Mesendoderm (in vitro differentiated cells): ENCODE results near the gene PRKACG.

ENCODE experiments used
- DNase-seq: peaks from one replicate; pipeline ENCODE4 v3.0.0; 2013
- H2AK5ac ChIP-seq: 2 replicates; pipeline ENCODE4 v1.6.1; 2013; ENCODE audit warnings: low read length, inconsistent platforms
- H2BK120ac ChIP-seq: 2 replicates; pipeline ENCODE4 v1.6.1; 2013; ENCODE audit warnings: low read depth, mild to moderate bottlenecking, low read length, moderate library complexity, mixed read lengths
- H2BK15ac ChIP-seq: replicated peaks from 2 replicates; pipeline ENCODE4 v1.6.1; 2013; ENCODE audit warnings: low read depth, mild to moderate bottlenecking, moderate library complexity
- H2BK5ac ChIP-seq: 2 replicates; pipeline ENCODE4 v1.6.1; 2013; ENCODE audit warnings: low read length, inconsistent platforms
- H3K18ac ChIP-seq: 2 replicates; pipeline ENCODE4 v1.6.1; 2013; ENCODE audit warnings: mild to moderate bottlenecking, low read length, mixed read lengths
- H3K23ac ChIP-seq: one replicate; pipeline ENCODE4 v1.6.1; 2013; ENCODE audit warnings: low read length
- H3K27ac ChIP-seq: 2 replicates; pipeline ENCODE4 v1.5.1; 2013; ENCODE audit warnings: low read depth, mild to moderate bottlenecking, inconsistent platforms, low read length, moderate library complexity
- H3K27me3 ChIP-seq: 2 replicates; pipeline ENCODE4 v1.6.1; 2013; ENCODE audit warnings: low read length, control low read depth, mild to moderate bottlenecking, inconsistent platforms; ENCODE audit not compliant: insufficient read depth, poor library complexity
- H3K36me3 ChIP-seq: 2 replicates; pipeline ENCODE4 v1.6.1; 2013; ENCODE audit warnings: low read length, inconsistent platforms; ENCODE audit not compliant: control insufficient read depth, insufficient read depth
- H3K4ac ChIP-seq: one replicate; pipeline ENCODE4 v1.6.1; 2013; ENCODE audit warnings: low read depth, mild to moderate bottlenecking, low read length, moderate library complexity
- H3K4me1 ChIP-seq: 2 replicates; pipeline ENCODE4 v1.6.1; 2013; ENCODE audit warnings: low read depth, low read length, inconsistent platforms; ENCODE audit not compliant: control insufficient read depth
- H3K4me2 ChIP-seq: 2 replicates; pipeline ENCODE4 v1.6.1; 2013; ENCODE audit warnings: low read length
- H3K4me3 ChIP-seq: 2 replicates; pipeline ENCODE4 v1.5.1; 2013; ENCODE audit warnings: mild to moderate bottlenecking, low read length
- H3K56ac ChIP-seq: one replicate; pipeline ENCODE4 v1.6.1; 2013; ENCODE audit warnings: low read length
- H3K79me1 ChIP-seq: 2 replicates; pipeline ENCODE4 v1.6.1; 2013; ENCODE audit warnings: low read length, inconsistent platforms
- H3K79me2 ChIP-seq: 2 replicates; pipeline ENCODE4 v1.6.1; 2013; ENCODE audit warnings: mild to moderate bottlenecking, low read length; ENCODE audit not compliant: control insufficient read depth, insufficient read depth
- H3K9ac ChIP-seq: 2 replicates; pipeline ENCODE4 v1.6.1; 2013; ENCODE audit warnings: low read length, inconsistent platforms
- H4K5ac ChIP-seq: one replicate; pipeline ENCODE4 v1.6.1; 2013; ENCODE audit warnings: low read length
- H4K8ac ChIP-seq: one replicate; pipeline ENCODE4 v1.6.1; 2013; ENCODE audit warnings: low read depth, mild to moderate bottlenecking, control low read depth, low read length, moderate library complexity
- WGBS: extraction: QIAGEN DNeasy Blood & Tissue Kit; methylation state at CpG from one replicate; pipeline ENCODE4 v1.1.7; 2013; ENCODE audit warnings: low lambda C conversion rate, missing lambda C conversion rate; ENCODE audit not compliant: insufficient coverage; ENCODE audit errors: extremely low coverage; 5-methylcytosine and 5-hydroxymethylcytosine counted together

Gene PRKACG

GRCh38 chr9:68974901-68975300 is 39.0 kb downstream of the PRKACG start:
- Histone ChIP-seq H3K4me1 (peaks cover 3% of the 10 kb centered on the region), H3K4me2 (no peak overlapping the region), H2BK5ac (no peak overlapping the region), H3K4me3 (no peak overlapping the region), H3K79me2 (no peaks in the 10 kb centered on the region), H3K36me3 (no peaks in the 10 kb centered on the region), H3K56ac (no peak overlapping the region), H3K79me1 (no peaks in the 10 kb centered on the region), H2BK15ac (no peak overlapping the region), H4K5ac (no peak overlapping the region), H3K9ac (no peak overlapping the region), H3K4ac (no peak overlapping the region), H3K27ac (no peak overlapping the region), H3K23ac (no peak overlapping the region), H3K18ac (no peak overlapping the region), H4K8ac (no peak overlapping the region), H2AK5ac (no peak overlapping the region), H2BK120ac (no peak overlapping the region), H3K27me3 (no peaks in the 10 kb centered on the region)
- no CpG with 5 or more reads among the region's 3 CpGs for WGBS
- DNase-seq: no peak

- Histone ChIP-seq H3K27ac (no peak overlapping the region), H3K79me2 (no peaks in the 10 kb centered on the region), H2BK5ac (no peak overlapping the region), H3K4me2 (no peak overlapping the region), H2BK120ac (no peak overlapping the region), H3K79me1 (no peaks in the 10 kb centered on the region), H3K4me3 (no peak overlapping the region), H3K18ac (no peak overlapping the region), H2BK15ac (no peak overlapping the region), H3K9ac (no peak overlapping the region), H4K5ac (no peak overlapping the region), H3K4me1 (no peaks in the 10 kb centered on the region), H3K23ac (no peak overlapping the region), H3K36me3 (no peaks in the 10 kb centered on the region), H3K4ac (no peak overlapping the region), H2AK5ac (no peak overlapping the region), H3K56ac (no peak overlapping the region), H4K8ac (no peak overlapping the region), H3K27me3 (no peaks in the 10 kb centered on the region)
- no peak for DNase-seq
- no CpG with 5 or more reads among the region's 5 CpGs for WGBS
Observed at GRCh38 chr9:68974431-68974830, 39.5 kb downstream of the PRKACG start.

GRCh38 chr9:68973619-68974018 is 40.3 kb downstream of the PRKACG start:
- Histone ChIP-seq H3K27ac (no peak overlapping the region), H3K36me3 (no peaks in the 10 kb centered on the region), H4K8ac (no peak overlapping the region), H2BK120ac (no peak overlapping the region), H2BK5ac (no peak overlapping the region), H3K4me3 (no peak overlapping the region), H3K9ac (no peak overlapping the region), H3K56ac (no peak overlapping the region), H3K4ac (no peak overlapping the region), H3K79me1 (no peaks in the 10 kb centered on the region), H3K79me2 (no peaks in the 10 kb centered on the region), H3K4me1 (no peaks in the 10 kb centered on the region), H2BK15ac (no peak overlapping the region), H4K5ac (no peak overlapping the region), H3K18ac (no peak overlapping the region), H3K4me2 (no peak overlapping the region), H2AK5ac (no peak overlapping the region), H3K23ac (no peak overlapping the region), H3K27me3 (no peaks in the 10 kb centered on the region)
- no peak for DNase-seq
- WGBS: no CpG with 5 or more reads among the region's 3 CpGs

- Histone ChIP-seq H3K18ac (no peak overlapping the region), H2BK120ac (no peak overlapping the region), H2AK5ac (no peak overlapping the region), H3K27me3 (no peaks in the 10 kb centered on the region), H4K5ac (no peak overlapping the region), H3K4me2 (no peak overlapping the region), H3K4ac (no peak overlapping the region), H2BK5ac (no peak overlapping the region), H3K56ac (no peak overlapping the region), H3K36me3 (no peaks in the 10 kb centered on the region), H3K4me3 (no peak overlapping the region), H3K79me1 (no peaks in the 10 kb centered on the region), H4K8ac (no peak overlapping the region), H3K9ac (no peak overlapping the region), H3K27ac (no peak overlapping the region), H3K23ac (no peak overlapping the region), H3K79me2 (no peaks in the 10 kb centered on the region), H3K4me1 (no peaks in the 10 kb centered on the region), H2BK15ac (no peak overlapping the region)
- WGBS: no CpG with 5 or more reads among the region's 2 CpGs
- DNase-seq: no peak
Observed at GRCh38 chr9:68970151-68970550, 43.8 kb downstream of the PRKACG start.

GRCh38 chr9:68969538-68969937 is 44.4 kb downstream of the PRKACG start:
- no peak overlapping the region for H2BK120ac ChIP-seq
- no peaks in the 10 kb centered on the region for H3K36me3 ChIP-seq
- H3K27ac ChIP-seq: no peak overlapping the region
- no peak overlapping the region for H2AK5ac ChIP-seq
- no peak overlapping the region for H3K9ac ChIP-seq
- no CpG with 5 or more reads among the region's 4 CpGs for WGBS
- H3K56ac ChIP-seq: no peak overlapping the region
- no peak overlapping the region for H3K4me2 ChIP-seq
- H2BK5ac ChIP-seq: no peak overlapping the region
- no peaks in the 10 kb centered on the region for H3K4me1 ChIP-seq
- H2BK15ac ChIP-seq: no peak overlapping the region
- no peak overlapping the region for H3K4me3 ChIP-seq
- H3K18ac ChIP-seq: no peak overlapping the region
- DNase-seq: no peak
- H3K79me2 ChIP-seq: no peaks in the 10 kb centered on the region
- no peak overlapping the region for H3K4ac ChIP-seq
- no peak overlapping the region for H4K8ac ChIP-seq
- no peak overlapping the region for H3K23ac ChIP-seq
- H4K5ac ChIP-seq: no peak overlapping the region
- no peaks in the 10 kb centered on the region for H3K79me1 ChIP-seq
- H3K27me3 ChIP-seq: no peaks in the 10 kb centered on the region

GRCh38 chr9:68967800-68968199 is 46.1 kb downstream of the PRKACG start:
- Histone ChIP-seq H3K79me2 (no peaks in the 10 kb centered on the region), H3K4me1 (no peaks in the 10 kb centered on the region), H2BK5ac (no peak overlapping the region), H3K9ac (no peak overlapping the region), H3K4ac (no peak overlapping the region), H3K79me1 (no peaks in the 10 kb centered on the region), H2BK120ac (no peak overlapping the region), H3K56ac (no peak overlapping the region), H4K5ac (no peak overlapping the region), H3K18ac (no peak overlapping the region), H3K27ac (no peak overlapping the region), H3K36me3 (no peaks in the 10 kb centered on the region), H3K4me3 (no peak overlapping the region), H2BK15ac (no peak overlapping the region), H3K23ac (no peak overlapping the region), H3K4me2 (no peak overlapping the region), H3K27me3 (no peaks in the 10 kb centered on the region), H2AK5ac (no peak overlapping the region), H4K8ac (no peak overlapping the region)
- DNase-seq: no peak
- no CpG with 5 or more reads among the region's 1 CpG for WGBS
